Kidney (tissue), 14 donors: Measurements from ENCODE around the gene RHCG. TPM values are rescaled to one million over a fixed set of nuclear protein-coding genes. Genes with fewer than 3 reads are reported as not detected.
A peak's percentile ranks its signal among the peaks of the same experiment; 100 is the strongest.

Source experiments
- DNase-seq, 5 donors: peaks; one replicate each; pipeline ENCODE4 v3.0.0-alpha.2; 2013 to 2020
- FAIRE-seq: peaks from 2 replicates; lab custom pipeline; 2012; peaks lifted over from hg19 to GRCh38; lab: Jason Lieb, UNC
- H3K27ac ChIP-seq, 2 donors: one replicate each; pipeline ENCODE4 v1.7.0; 2013; ENCODE audit warnings: low read depth in 2 of 2, low read length in 2 of 2, inconsistent platforms in 1 of 2
- H3K27me3 ChIP-seq: one replicate; pipeline ENCODE4 v1.7.1; 2013; ENCODE audit warnings: low read length, inconsistent platforms; ENCODE audit not compliant: control insufficient read depth, insufficient read depth
- H3K36me3 ChIP-seq, 3 donors: one replicate each; pipeline versions ENCODE4 v1.7.0 to v1.7.1; 2013; ENCODE audit warnings: low read length in 3 of 3, control low read depth in 1 of 3, inconsistent platforms in 1 of 3; ENCODE audit not compliant: insufficient read depth in 3 of 3, control insufficient read depth in 2 of 3
- H3K4me1 ChIP-seq, 3 donors: one replicate each; pipeline versions ENCODE4 v1.7.0 to v1.7.1; 2013; ENCODE audit warnings: low read length in 3 of 3, inconsistent platforms in 1 of 3, low read depth in 1 of 3; ENCODE audit not compliant: control insufficient read depth in 2 of 3, insufficient read depth in 2 of 3
- H3K4me3 ChIP-seq, 3 donors: one replicate each; pipeline versions ENCODE4 v1.7.0 to v1.8.1; 2013; ENCODE audit warnings: low read length in 3 of 3, control low read depth in 1 of 3, inconsistent platforms in 1 of 3
- H3K9ac ChIP-seq, 3 donors: one replicate each; pipeline versions ENCODE4 v1.7.0 to v1.7.1; 2013; ENCODE audit warnings: low read length in 3 of 3, control low read depth in 1 of 3, inconsistent platforms in 1 of 3
- H3K9me3 ChIP-seq, 3 donors: one replicate each; pipeline versions ENCODE4 v1.7.0 to v1.7.1; 2013; ENCODE audit warnings: low read length in 3 of 3, control low read depth in 1 of 3, inconsistent platforms in 1 of 3; ENCODE audit not compliant: control insufficient read depth in 2 of 3, insufficient read depth in 1 of 3
- intact Hi-C: fragments of 100-400 bp; cut with DNase I; formaldehyde crosslinking; loops from one replicate; pipeline ENCODE4 v1.11.1; 2022
- polyA plus RNA-seq: library from polyadenylated mRNA; stranded (reverse); fragments of 350-450 nt; fragmentation: Illumina TruSeq; extraction: RNeasy Lipid Tissue Mini Kit (QIAGEN cat#74804); gene quantifications from one replicate; pipeline ENCODE4 v1.2.3, GENCODE V29; 2014; ENCODE audit warnings: low read depth, low replicate concordance; ENCODE audit not compliant: insufficient read depth
- total RNA-seq: library from RNA; stranded (reverse); fragmentation: NEBNext Ultra II Directional; extraction: Animal tissue kit (Norgen Biotek cat#: 25700); gene quantifications from one replicate; pipeline ENCODE4 v1.2.1, GENCODE V29; 2021
- TF ChIP-seq, protein P1 (sequence below): IDR thresholded peaks from 3 replicates; pipeline ENCODE4 v1.5.1; 2012; ENCODE audit warnings: mild to moderate bottlenecking, moderate library complexity, borderline replicate concordance; ENCODE audit not compliant: insufficient read depth; ENCODE audit errors: extremely low read depth
- donor health status: control.
- donor health status: control.
- donor health status: control.
- donor health status: control.
- donor health status: control.
- donor health status: DM: yes; HTN: yes; CAD: no.
- donor health status: Normal renal cell carcinoma (clear cell type).

The RHCG gene
- total and polyA plus RNA-seq, 2 donors from 2014 or later, result 1.5 to 373 TPM

GRCh38 chr15:89494941-89495637 lies 1.3 kb downstream of the RHCG start:
- Histone ChIP-seq H3K27me3 (peaks cover 12% of the 10 kb centered on the region), H3K9me3 (no peaks in the 10 kb centered on the region), H3K4me3 (peak overlapping the region in 2 of 3 donors; percentile 49 to 54), H3K27ac (peak overlapping the region in 1 of 2 donors; percentile 69), H3K36me3 (no peaks in the 10 kb centered on the region), H3K9ac (peak overlapping the region in 1 of 3 donors; percentile 39), H3K4me1 (peaks cover 0 to 3% (median 0%) of the 10 kb centered on the region in 3 donors)
- DNase-seq (peak in 1 of 5 donors; percentile 13), FAIRE-seq (no peak)
- intact Hi-C loops, result no loop called here
- TF ChIP-seq, protein P1, sequence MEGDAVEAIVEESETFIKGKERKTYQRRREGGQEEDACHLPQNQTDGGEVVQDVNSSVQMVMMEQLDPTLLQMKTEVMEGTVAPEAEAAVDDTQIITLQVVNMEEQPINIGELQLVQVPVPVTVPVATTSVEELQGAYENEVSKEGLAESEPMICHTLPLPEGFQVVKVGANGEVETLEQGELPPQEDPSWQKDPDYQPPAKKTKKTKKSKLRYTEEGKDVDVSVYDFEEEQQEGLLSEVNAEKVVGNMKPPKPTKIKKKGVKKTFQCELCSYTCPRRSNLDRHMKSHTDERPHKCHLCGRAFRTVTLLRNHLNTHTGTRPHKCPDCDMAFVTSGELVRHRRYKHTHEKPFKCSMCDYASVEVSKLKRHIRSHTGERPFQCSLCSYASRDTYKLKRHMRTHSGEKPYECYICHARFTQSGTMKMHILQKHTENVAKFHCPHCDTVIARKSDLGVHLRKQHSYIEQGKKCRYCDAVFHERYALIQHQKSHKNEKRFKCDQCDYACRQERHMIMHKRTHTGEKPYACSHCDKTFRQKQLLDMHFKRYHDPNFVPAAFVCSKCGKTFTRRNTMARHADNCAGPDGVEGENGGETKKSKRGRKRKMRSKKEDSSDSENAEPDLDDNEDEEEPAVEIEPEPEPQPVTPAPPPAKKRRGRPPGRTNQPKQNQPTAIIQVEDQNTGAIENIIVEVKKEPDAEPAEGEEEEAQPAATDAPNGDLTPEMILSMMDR, result peak; percentile 20

DNA sequence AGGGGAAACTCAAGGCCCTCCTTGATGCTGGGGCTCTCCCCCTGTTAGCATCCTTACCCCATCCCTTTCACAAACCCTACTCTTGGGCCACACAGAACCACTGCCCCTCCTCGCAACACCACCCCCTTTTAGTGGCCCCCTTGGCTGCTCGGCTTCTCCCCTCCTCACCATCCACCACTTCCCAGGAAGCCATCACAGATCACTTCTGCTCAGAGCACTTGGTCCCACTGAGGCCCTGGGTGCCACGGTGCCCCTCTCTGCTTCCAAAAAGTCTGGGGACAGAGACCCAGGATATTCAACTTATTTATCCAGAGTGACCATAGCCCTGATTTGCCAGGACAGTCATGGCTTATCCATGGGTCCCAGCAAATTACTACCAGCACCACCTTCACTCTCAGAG lies 2.4 kb downstream of the RHCG start:
- peak overlapping the region in 1 of 2 donors; percentile 69 for H3K27ac ChIP-seq
- peaks cover 12% of the 10 kb centered on the region for H3K27me3 ChIP-seq
- TF ChIP-seq, protein P1, result no peak
- H3K4me1 ChIP-seq, result peaks cover 0 to 5% (median 0%) of the 10 kb centered on the region in 3 donors
- peak overlapping the region in 2 of 3 donors; percentile 10 to 15 for H3K4me3 ChIP-seq
- intact Hi-C loops, result no loop called here
- no peaks in the 10 kb centered on the region for H3K9me3 ChIP-seq
- FAIRE-seq (no peak), DNase-seq (peak in 1 of 5 donors; percentile 18)
- no peak overlapping the region for H3K9ac ChIP-seq
- H3K36me3 ChIP-seq, result no peaks in the 10 kb centered on the region

DNA sequence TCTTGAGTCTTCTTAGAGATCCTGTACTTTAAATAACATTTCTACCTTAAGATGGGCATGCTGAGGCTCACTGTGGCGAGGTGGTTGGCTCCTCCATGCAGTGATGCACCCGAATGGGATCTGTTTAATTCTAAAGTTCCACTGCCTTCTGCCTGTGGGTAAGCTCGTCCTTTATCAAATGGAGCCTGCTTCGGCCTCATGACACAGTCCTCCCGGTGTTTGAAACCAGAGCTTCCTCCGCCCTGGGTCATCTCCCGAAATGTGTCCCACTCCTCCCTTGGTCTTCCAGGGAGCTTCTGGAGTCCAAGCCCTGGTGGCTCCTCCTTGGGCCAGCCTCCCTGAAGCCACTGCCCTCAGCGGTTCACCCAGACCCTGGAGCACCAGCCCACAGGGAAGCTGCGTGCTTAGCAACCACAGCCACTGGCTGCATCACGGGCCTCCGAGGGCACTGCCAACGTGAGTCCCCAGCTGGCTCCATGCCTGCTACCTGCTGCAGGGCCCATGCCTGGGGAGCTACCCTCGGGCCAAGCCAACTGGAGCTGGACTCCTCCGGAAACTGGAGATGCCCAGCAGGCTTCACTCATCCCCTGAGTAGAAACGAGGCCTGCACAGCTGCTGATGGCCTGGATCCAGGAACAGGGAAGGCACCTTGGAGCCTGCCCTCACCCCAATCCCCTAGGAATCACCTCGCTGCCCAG lies 3.3 kb downstream of the RHCG start:
- H3K27ac ChIP-seq, result peak overlapping the region in 1 of 2 donors; percentile 69
- no peaks in the 10 kb centered on the region for H3K36me3 ChIP-seq
- TF ChIP-seq, protein P1, result no peak
- H3K9ac ChIP-seq, result peak overlapping the region in 1 of 3 donors; percentile 19
- peaks cover 12% of the 10 kb centered on the region for H3K27me3 ChIP-seq
- FAIRE-seq, result no peak
- DNase-seq, result no peak
- H3K4me1 ChIP-seq, result peaks cover 0 to 5% (median 0%) of the 10 kb centered on the region in 3 donors
- H3K9me3 ChIP-seq, result no peaks in the 10 kb centered on the region
- peak overlapping the region in 1 of 3 donors; percentile 15 for H3K4me3 ChIP-seq
- intact Hi-C loops, result no loop called here
